ENCODE results near the gene ATCAY.
"Not testable (repeated sequence)": the region's sequence is repeated elsewhere in the genome, so short reads cannot be mapped to it uniquely, and the experiment has no call there.

The ATCAY gene

GRCh38 chr19:3944018-3944721 is 63.7 kb downstream of the ATCAY start:
- TF ChIP-seq CTCF (IDR thresholded peaks at IDR 0.05; ENCODE audit: low read depth, low read length, missing control alignments) = no peak
- no peak overlapping the region for H3K4me3 ChIP-seq (ENCODE audit: low read depth, low read length)
- in situ Hi-C loops (cut with HindIII; ENCODE audit: low sequenced_read_pairs) = no loop called here
- no peak for DNase-seq (ENCODE audit: low read depth)

GRCh38 chr19:3945838-3946237 is 65.4 kb downstream of the ATCAY start:
- DNase-seq (ENCODE audit: low read depth) = no peak
- no peak overlapping the region for H3K4me3 ChIP-seq (ENCODE audit: low read depth, low read length)
- no peak for TF ChIP-seq CTCF (IDR thresholded peaks at IDR 0.05; ENCODE audit: low read depth, low read length, missing control alignments)
- in situ Hi-C loops (cut with HindIII; ENCODE audit: low sequenced_read_pairs) = no loop called here

GRCh38 chr19:3947316-3947933 is 66.9 kb downstream of the ATCAY start:
- H3K4me3 ChIP-seq (ENCODE audit: low read depth, low read length); in situ Hi-C loops (cut with HindIII; ENCODE audit: low sequenced_read_pairs); DNase-seq (ENCODE audit: low read depth): not testable (repeated sequence)

GRCh38 chr19:3949294-3949693 is 68.8 kb downstream of the ATCAY start:
- no peak overlapping the region for H3K4me3 ChIP-seq (ENCODE audit: low read depth, low read length)
- no peak for DNase-seq (ENCODE audit: low read depth)
- TF ChIP-seq CTCF (IDR thresholded peaks at IDR 0.05; ENCODE audit: low read depth, low read length, missing control alignments) = no peak
- in situ Hi-C loops (cut with HindIII; ENCODE audit: low sequenced_read_pairs) = no loop called here

GRCh38 chr19:3949997-3950859 is 69.7 kb downstream of the ATCAY start:
- no peak for DNase-seq (ENCODE audit: low read depth)
- in situ Hi-C loops (cut with HindIII; ENCODE audit: low sequenced_read_pairs) = no loop called here
- H3K4me3 ChIP-seq (ENCODE audit: low read depth, low read length) = no peak overlapping the region
- no peak for TF ChIP-seq CTCF (IDR thresholded peaks at IDR 0.05; ENCODE audit: low read depth, low read length, missing control alignments)

GRCh38 chr19:3950871-3951861 is 70.7 kb downstream of the ATCAY start:
- H3K4me3 ChIP-seq (ENCODE audit: low read depth, low read length) = no peak overlapping the region
- in situ Hi-C loops (cut with HindIII; ENCODE audit: low sequenced_read_pairs) = no loop called here
- DNase-seq (ENCODE audit: low read depth) = no peak
- no peak for TF ChIP-seq CTCF (IDR thresholded peaks at IDR 0.05; ENCODE audit: low read depth, low read length, missing control alignments)

GRCh38 chr19:3952755-3953276 is 72.3 kb downstream of the ATCAY start:
- DNase-seq (ENCODE audit: low read depth); in situ Hi-C loops (cut with HindIII; ENCODE audit: low sequenced_read_pairs); H3K4me3 ChIP-seq (ENCODE audit: low read depth, low read length): not testable (repeated sequence)

Data from astrocyte of the cerebellum (primary cell).